K562 (cell line): ENCODE data around the gene RUFY2. TPM values are rescaled to one million over a fixed set of nuclear protein-coding genes. Genes with fewer than 3 reads are reported as not detected.

Experiments used
- ATAC-seq: fragments of 200-7000 bp; cut with Tn5 transposase; 3 replicates; pipeline ENCODE4 v1.9.1; 2020; ENCODE audit warnings: moderate library complexity
- BruUV-seq: library from RNA; stranded (reverse); fragments of 400-500 nt; replicated peaks from 2 replicates; lab custom pipeline; 2021; lab: Mats Ljungman, UMichigan
- CTCF ChIA-PET: fragments of 300-600 bp; formaldehyde crosslinking; extraction: SDS; loops from one replicate; lab custom pipeline; 2021; ENCODE audit warnings: low intra/inter-chr PET ratio; lab: Yijun Ruan, JAX
- POLR2A ChIA-PET: fragments of 300-600, 350-650 bp; sonication (Branson Sonifier 250); formaldehyde crosslinking; extraction: SDS; loops from one replicate; lab custom pipeline; 2021; ENCODE audit warnings: antibody characterized with exemption, inconsistent platforms; lab: Yijun Ruan, JAX
- DNase-seq, 4 experiments: peaks; one replicate each; pipeline versions ENCODE4 v3.0.0 to v3.0.0-alpha.2; 2011 to 2018; ENCODE audit warnings: low spot score in 3 of 4, mixed read lengths in 3 of 4; ENCODE audit errors: extremely low read depth in 1 of 4
- FAIRE-seq: peaks from 2 replicates; lab custom pipeline; 2011; peaks lifted over from hg19 to GRCh38; lab: Jason Lieb, UNC
- H2AFZ ChIP-seq: 2 replicates; pipeline ENCODE4 v1.6.0; 2011; ENCODE audit warnings: low read depth, low read length, control low read depth, inconsistent platforms
- H3K27ac ChIP-seq: fragments of 200-600 bp; 3 replicates; pipeline ENCODE4 v1.8.0; 2011; ENCODE audit warnings: low read depth, mild to moderate bottlenecking, control low read depth, inconsistent platforms, low read length, moderate library complexity, mixed read lengths; ENCODE audit errors: extremely low read depth
- H3K27me3 ChIP-seq, 2 experiments: fragments of 300-600 bp in 1 of 2; 2 replicates in 1 of 2; 3 replicates in 1 of 2; pipeline versions ENCODE4 v1.6.0 to v1.8.0; 2011; ENCODE audit warnings: inconsistent platforms in 2 of 2, low read length in 2 of 2, mild to moderate bottlenecking in 1 of 2, mixed read lengths in 1 of 2, moderate library complexity in 1 of 2; ENCODE audit not compliant: control insufficient read depth in 2 of 2, insufficient read depth in 2 of 2
- H3K36me3 ChIP-seq: fragments of 300-600 bp; 3 replicates; pipeline ENCODE4 v1.8.0; 2011; ENCODE audit warnings: mild to moderate bottlenecking, low read length, inconsistent platforms; ENCODE audit not compliant: control insufficient read depth, insufficient read depth
- H3K4me1 ChIP-seq, 2 experiments: fragments of 200-600 bp in 1 of 2; replicated peaks in 1 of 2; 2 replicates in 1 of 2; 3 replicates in 1 of 2; pipeline versions ENCODE4 v1.5.1 to v1.8.0; 2011; ENCODE audit warnings: inconsistent platforms in 2 of 2, low read length in 2 of 2, mild to moderate bottlenecking in 1 of 2, mixed read lengths in 1 of 2, moderate library complexity in 1 of 2; ENCODE audit not compliant: control insufficient read depth in 2 of 2, insufficient read depth in 2 of 2
- H3K4me2 ChIP-seq: 2 replicates; pipeline ENCODE4 v1.6.1; 2011; ENCODE audit warnings: low read length, control low read depth, inconsistent platforms, mixed read lengths; ENCODE audit not compliant: insufficient read depth
- H3K4me3 ChIP-seq: fragments of 200-600 bp; sonication (generic), shearing (Covaris generic); 2 replicates; pipeline ENCODE4 v1.5.1; 2016; ENCODE audit warnings: control low read depth, inconsistent platforms
- H3K79me2 ChIP-seq: fragments of 200-600 bp; 3 replicates; pipeline ENCODE4 v1.8.0; 2011; ENCODE audit warnings: low read length, inconsistent platforms; ENCODE audit not compliant: control insufficient read depth, insufficient read depth
- H3K9ac ChIP-seq, 2 experiments: 2 replicates each; pipeline versions ENCODE4 v1.6.0 to v1.6.1; 2011; ENCODE audit warnings: low read depth in 2 of 2, low read length in 2 of 2, control low read depth in 1 of 2, inconsistent platforms in 1 of 2, mild to moderate bottlenecking in 1 of 2, mixed read lengths in 1 of 2; ENCODE audit not compliant: insufficient read depth in 1 of 2
- H3K9me1 ChIP-seq: one replicate; pipeline ENCODE4 v1.6.0; 2011; ENCODE audit warnings: inconsistent platforms, mild to moderate bottlenecking, low read length, moderate library complexity; ENCODE audit not compliant: control insufficient read depth, insufficient read depth
- H3K9me3 ChIP-seq: replicated peaks from 2 replicates; pipeline ENCODE4 v1.5.1; 2011; ENCODE audit warnings: low read depth, low read length, inconsistent platforms; ENCODE audit not compliant: control insufficient read depth, insufficient read depth
- H4K20me1 ChIP-seq: replicated peaks from 2 replicates; pipeline ENCODE4 v1.6.1; 2011; ENCODE audit warnings: low read length, inconsistent platforms, mixed read lengths; ENCODE audit not compliant: control insufficient read depth, insufficient read depth
- CXXC5 ChIP-seq: fragments of 250-450 bp; sonication (Bioruptor Pico); IDR thresholded peaks from 2 replicates; pipeline ENCODE4 v1.8.0; 2022; ENCODE audit warnings: inconsistent platforms, mild to moderate bottlenecking, moderate library complexity
- NCOA4 ChIP-seq: fragments of 450-650 bp; IDR thresholded peaks from 2 replicates; pipeline ENCODE4 v1.6.1; 2018; ENCODE audit warnings: mild to moderate bottlenecking; ENCODE audit not compliant: partially characterized antibody
- POLR3A ChIP-seq: IDR thresholded peaks from 2 replicates; pipeline ENCODE4 v1.6.1; 2011; ENCODE audit warnings: borderline replicate concordance, mild to moderate bottlenecking, moderate library complexity; ENCODE audit not compliant: insufficient read length, insufficient read depth; ENCODE audit errors: extremely low read depth
- PTRF ChIP-seq: fragments of 450-650 bp; IDR thresholded peaks from 2 replicates; pipeline ENCODE4 v1.6.1; 2016; ENCODE audit warnings: mild to moderate bottlenecking, missing genetic modification characterization, missing compliant biosample characterization
- RBM34 ChIP-seq: fragments of 200-400 bp; formaldehyde crosslinking; IDR thresholded peaks from 2 replicates; pipeline ENCODE4 v1.6.1; 2018; ENCODE audit warnings: low read length, borderline replicate concordance; ENCODE audit not compliant: insufficient read depth
- SREBF1 ChIP-seq: fragments of 150-350 bp; IDR thresholded peaks from 2 replicates; pipeline ENCODE4 v1.6.1; 2014; ENCODE audit warnings: antibody characterized with exemption, low read depth, low read length, borderline replicate concordance
- ZNF316 ChIP-seq: fragments of 450-650 bp; IDR thresholded peaks from 2 replicates; pipeline ENCODE4 v1.6.1; 2016
- ZNF57 ChIP-seq: fragments of 450-650 bp; formaldehyde crosslinking; IDR thresholded peaks from 2 replicates; pipeline ENCODE4 v1.4.0; 2020; ENCODE audit warnings: mild to moderate bottlenecking, moderate library complexity
- ZNF830 ChIP-seq: fragments of 250-450 bp; sonication (Bioruptor Pico); IDR thresholded peaks from 2 replicates; pipeline ENCODE4 v1.5.0; 2021; ENCODE audit warnings: mild to moderate bottlenecking
- WGBS: fragments of 100-300 bp; shearing (Covaris generic); methylation state at CpG from one replicate; pipeline ENCODE4 v1.1.6; 2016; ENCODE audit warnings: low coverage, mixed read lengths; ENCODE audit not compliant: insufficient coverage; ENCODE audit errors: missing lambda C conversion rate; 5-methylcytosine and 5-hydroxymethylcytosine counted together
- in situ Hi-C: fragments of 300-500 bp; cut with MboI; formaldehyde crosslinking; loops from 4 replicates; pipeline ENCODE4 v1.15.0; 2018; ENCODE audit warnings: inconsistent platforms, mixed read lengths
- intact Hi-C: fragments of 100-400 bp; cut with micrococcal nuclease; formaldehyde crosslinking; loops from 2 replicates; pipeline ENCODE4 v1.14.2; 2022
- polyA plus RNA-seq, 8 experiments: library from polyadenylated mRNA; depleted of rRNA in 4 of 8; stranded (reverse) in 5 of 8; unstranded in 3 of 8; fragments of >200 nt; fragmentation: Nextera tagmentation in 2 of 8; fragmentation: Illumina TruSeq in 1 of 8; extraction: Ambion mirVana in 2 of 8; extraction: Trizol in 1 of 8; gene quantifications; 2 replicates each; pipeline versions ENCODE4 v1.2.1 to v1.2.3, GENCODE V29; 2011 to 2014; ENCODE audit warnings: inconsistent platforms in 1 of 8, missing spikeins in 1 of 8
- total RNA-seq, 7 experiments: library from RNA; depleted of rRNA in 6 of 7; stranded (reverse); fragments of >200 nt in 6 of 7; fragmentation: Illumina TruSeq in 2 of 7; extraction: Trizol in 2 of 7; gene quantifications; 2 replicates each; pipeline versions ENCODE4 v1.2.1 to v1.2.3, GENCODE V29; 2011 to 2021; ENCODE audit warnings: low replicate concordance in 1 of 7
- TF ChIP-seq, protein P1 (sequence below), 2 experiments: fragments of 200-800 bp in 1 of 2; sonication (Bioruptor generic) in 1 of 2; sonication (generic) in 1 of 2; formaldehyde crosslinking in 1 of 2; IDR thresholded peaks in 1 of 2; conservative IDR thresholded peaks in 1 of 2; 2 replicates each; pipeline versions ENCODE4 v1.5.0 to v1.6.1; 2016 to 2020; ENCODE audit warnings: missing compliant biosample characterization in 1 of 2, missing genetic modification characterization in 1 of 2, missing genetic modification reagents in 1 of 2
- TF ChIP-seq, protein P2 (sequence below): fragments of 250-450 bp; sonication (Bioruptor Pico); IDR thresholded peaks from 2 replicates; pipeline ENCODE4 v1.4.0; 2020; ENCODE audit warnings: borderline replicate concordance
- TF ChIP-seq, protein P3 (sequence below): fragments of 450-650 bp; IDR thresholded peaks from 2 replicates; pipeline ENCODE4 v1.6.1; 2017; ENCODE audit warnings: mild to moderate bottlenecking, moderate library complexity

RUFY2 gene
- total and polyA plus RNA-seq, 9 of the 15 experiments (the other 6 are each of a cell fraction or from before 2014, with no cell fraction given), result 3.7 to 20.1 (median 12.6) TPM

DNA sequence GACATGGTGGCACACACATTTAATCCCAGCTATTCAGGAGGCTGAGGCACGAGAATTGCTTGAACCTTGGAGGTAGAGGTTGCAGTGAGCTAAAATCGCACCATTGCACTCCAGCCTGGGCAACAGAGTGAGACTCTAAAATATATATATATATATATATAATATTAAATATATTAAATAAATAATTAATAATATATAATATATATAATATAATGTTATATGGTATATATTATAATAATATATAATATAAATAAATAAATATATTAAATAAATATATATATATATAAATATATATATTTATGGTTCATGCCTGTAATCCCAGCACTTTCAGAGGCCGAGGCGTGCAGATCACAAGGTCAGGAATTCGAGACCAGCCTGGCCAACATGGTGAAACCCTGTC lies 40.5 kb downstream of the RUFY2 start (continued):
- TF ChIP-seq, protein P1, sequence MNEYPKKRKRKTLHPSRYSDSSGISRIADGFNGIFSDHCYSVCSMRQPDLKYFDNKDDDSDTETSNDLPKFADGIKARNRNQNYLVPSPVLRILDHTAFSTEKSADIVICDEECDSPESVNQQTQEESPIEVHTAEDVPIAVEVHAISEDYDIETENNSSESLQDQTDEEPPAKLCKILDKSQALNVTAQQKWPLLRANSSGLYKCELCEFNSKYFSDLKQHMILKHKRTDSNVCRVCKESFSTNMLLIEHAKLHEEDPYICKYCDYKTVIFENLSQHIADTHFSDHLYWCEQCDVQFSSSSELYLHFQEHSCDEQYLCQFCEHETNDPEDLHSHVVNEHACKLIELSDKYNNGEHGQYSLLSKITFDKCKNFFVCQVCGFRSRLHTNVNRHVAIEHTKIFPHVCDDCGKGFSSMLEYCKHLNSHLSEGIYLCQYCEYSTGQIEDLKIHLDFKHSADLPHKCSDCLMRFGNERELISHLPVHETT (CRISPR knock-in tag; conservative IDR thresholded peaks at IDR 0.05 in 1 of 2, IDR thresholded peaks at IDR 0.05 in 1 of 2), result no peak
- TF ChIP-seq, protein P2, sequence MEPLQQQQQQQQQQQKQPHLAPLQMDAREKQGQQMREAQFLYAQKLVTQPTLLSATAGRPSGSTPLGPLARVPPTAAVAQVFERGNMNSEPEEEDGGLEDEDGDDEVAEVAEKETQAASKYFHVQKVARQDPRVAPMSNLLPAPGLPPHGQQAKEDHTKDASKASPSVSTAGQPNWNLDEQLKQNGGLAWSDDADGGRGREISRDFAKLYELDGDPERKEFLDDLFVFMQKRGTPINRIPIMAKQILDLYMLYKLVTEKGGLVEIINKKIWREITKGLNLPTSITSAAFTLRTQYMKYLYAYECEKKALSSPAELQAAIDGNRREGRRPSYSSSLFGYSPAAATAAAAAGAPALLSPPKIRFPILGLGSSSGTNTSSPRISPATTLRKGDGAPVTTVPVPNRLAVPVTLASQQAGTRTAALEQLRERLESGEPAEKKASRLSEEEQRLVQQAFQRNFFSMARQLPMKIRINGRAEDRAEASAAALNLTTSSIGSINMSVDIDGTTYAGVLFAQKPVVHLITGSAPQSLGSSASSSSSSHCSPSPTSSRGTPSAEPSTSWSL, result no peak
- TF ChIP-seq CXXC5 (CRISPR knock-in tag), result no peak

DNA sequence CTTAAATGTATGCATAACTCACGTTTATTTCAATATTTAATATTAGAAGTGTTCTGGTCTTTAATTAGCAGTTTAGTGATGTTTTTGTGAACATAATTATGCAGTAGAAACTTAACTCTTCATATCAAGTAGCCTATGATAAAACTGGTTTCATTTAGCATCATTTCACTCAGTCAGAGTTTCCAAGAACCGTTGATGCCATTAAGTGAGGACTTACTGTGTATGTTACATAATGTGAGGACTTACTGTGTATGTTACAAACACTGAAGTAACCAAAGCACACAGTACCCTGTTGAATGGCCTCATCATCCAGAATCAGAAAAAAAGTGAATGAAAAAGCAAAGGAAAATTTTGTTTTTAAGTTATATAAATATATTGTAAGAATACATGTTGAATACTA lies 41.5 kb downstream of the RUFY2 start:
- no peak for ATAC-seq
- FAIRE-seq, result no peak
- no peak for TF ChIP-seq PTRF (tag)
- no peak for TF ChIP-seq ZNF57 (CRISPR knock-in tag)
- TF ChIP-seq, protein P3, sequence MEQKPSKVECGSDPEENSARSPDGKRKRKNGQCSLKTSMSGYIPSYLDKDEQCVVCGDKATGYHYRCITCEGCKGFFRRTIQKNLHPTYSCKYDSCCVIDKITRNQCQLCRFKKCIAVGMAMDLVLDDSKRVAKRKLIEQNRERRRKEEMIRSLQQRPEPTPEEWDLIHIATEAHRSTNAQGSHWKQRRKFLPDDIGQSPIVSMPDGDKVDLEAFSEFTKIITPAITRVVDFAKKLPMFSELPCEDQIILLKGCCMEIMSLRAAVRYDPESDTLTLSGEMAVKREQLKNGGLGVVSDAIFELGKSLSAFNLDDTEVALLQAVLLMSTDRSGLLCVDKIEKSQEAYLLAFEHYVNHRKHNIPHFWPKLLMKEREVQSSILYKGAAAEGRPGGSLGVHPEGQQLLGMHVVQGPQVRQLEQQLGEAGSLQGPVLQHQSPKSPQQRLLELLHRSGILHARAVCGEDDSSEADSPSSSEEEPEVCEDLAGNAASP, result no peak
- no peak for TF ChIP-seq POLR3A
- TF ChIP-seq ZNF830, result no peak
- no peak for TF ChIP-seq RBM34
- no peak for TF ChIP-seq SREBF1
- no peak for TF ChIP-seq ZNF316
- TF ChIP-seq NCOA4, result no peak

More for the DNA sequence above, 41.5 kb downstream of the RUFY2 start:
- Histone ChIP-seq H3K9me3 (no peaks in the 10 kb centered on the region), H3K36me3 (peaks cover 37% of the 10 kb centered on the region), H3K4me1 (no peaks in the 10 kb centered on the region), H3K4me2 (no peak overlapping the region), H3K27ac (no peak overlapping the region), H3K4me3 (no peak overlapping the region), H4K20me1 (no peaks in the 10 kb centered on the region), H3K9ac (no peak overlapping the region), H2AFZ (no peak overlapping the region), H3K9me1 (no peaks in the 10 kb centered on the region), H3K79me2 (no peaks in the 10 kb centered on the region), H3K27me3 (no peaks in the 10 kb centered on the region)
- no peak for DNase-seq
- ChIA-PET POLR2A (interaction anchor here (0.7 kb wide), 1 partner anchor 401 kb away, joined by 3 read pairs; no protein-coding TSS in a partner anchor), CTCF (no interaction called here)
- in situ Hi-C loops, result no loop called here
- intact Hi-C loops, result no loop called here
- 52% methylated on average over 2 of the region's 2 CpGs for WGBS
- no TSS peak for BruUV-seq
